WERI-Rb-1 (cell line): ENCODE results near the gene LCTL.

Experiments
- DNase-seq: peaks from one replicate; pipeline ENCODE4 v3.0.0-alpha.2; 2020
- H3K27ac ChIP-seq: fragments of 250-450 bp; sonication (Bioruptor Pico); 2 replicates; pipeline ENCODE4 v1.5.1; 2020; ENCODE audit warnings: mild to moderate bottlenecking, moderate library complexity
- H3K27me3 ChIP-seq: fragments of 250-450 bp; sonication (Bioruptor Pico); 2 replicates; pipeline ENCODE4 v1.5.1; 2021; ENCODE audit warnings: mild to moderate bottlenecking, low read depth, moderate library complexity; ENCODE audit not compliant: insufficient read depth, severe bottlenecking
- H3K36me3 ChIP-seq: fragments of 250-450 bp; sonication (Bioruptor Pico); 2 replicates; pipeline ENCODE4 v1.5.1; 2020; ENCODE audit warnings: mild to moderate bottlenecking, moderate library complexity
- H3K4me3 ChIP-seq: 2 replicates; pipeline ENCODE4 v1.5.1; 2011; ENCODE audit warnings: low read depth, mild to moderate bottlenecking, control low read depth, low read length
- H3K9me3 ChIP-seq: fragments of 250-450 bp; sonication (Bioruptor Pico); 2 replicates; pipeline ENCODE4 v1.5.1; 2021; ENCODE audit warnings: mild to moderate bottlenecking, moderate library complexity; ENCODE audit not compliant: severe bottlenecking
- CTCF ChIP-seq: IDR thresholded peaks from 2 replicates; pipeline ENCODE4 v1.5.1; 2011; ENCODE audit warnings: low read depth, mild to moderate bottlenecking, control low read depth, inconsistent platforms, low read length

LCTL gene

GRCh38 chr15:66560856-66561525 is 4.8 kb downstream of the LCTL start:
- DNase-seq, result peak; percentile 70
- H3K9me3 ChIP-seq, result no peaks in the 10 kb centered on the region
- H3K36me3 ChIP-seq, result no peaks in the 10 kb centered on the region
- no peak overlapping the region for H3K4me3 ChIP-seq
- H3K27me3 ChIP-seq, result no peaks in the 10 kb centered on the region
- TF ChIP-seq CTCF, result no peak
- H3K27ac ChIP-seq, result peak overlapping the region; percentile 41

GRCh38 chr15:66558271-66558670 is 7.5 kb downstream of the LCTL start:
- Histone ChIP-seq H3K36me3 (no peaks in the 10 kb centered on the region), H3K27me3 (no peaks in the 10 kb centered on the region), H3K27ac (no peak overlapping the region), H3K9me3 (no peaks in the 10 kb centered on the region), H3K4me3 (no peak overlapping the region)
- DNase-seq, result no peak
- TF ChIP-seq CTCF, result no peak

GRCh38 chr15:66555685-66556084 is 10.1 kb downstream of the LCTL start:
- Histone ChIP-seq H3K36me3 (no peaks in the 10 kb centered on the region), H3K9me3 (no peaks in the 10 kb centered on the region), H3K4me3 (no peak overlapping the region), H3K27me3 (no peaks in the 10 kb centered on the region), H3K27ac (no peak overlapping the region)
- no peak for DNase-seq
- TF ChIP-seq CTCF, result no peak

GRCh38 chr15:66545255-66545654 is 20.5 kb downstream of the LCTL start:
- H3K9me3 ChIP-seq, result no peaks in the 10 kb centered on the region
- DNase-seq, result no peak
- H3K36me3 ChIP-seq, result peaks cover 14% of the 10 kb centered on the region; the same call in 1 of the 2 replicates
- TF ChIP-seq CTCF, result no peak
- H3K27ac ChIP-seq, result no peak overlapping the region
- H3K4me3 ChIP-seq, result no peak overlapping the region
- H3K27me3 ChIP-seq, result no peaks in the 10 kb centered on the region

- TF ChIP-seq CTCF, result no peak
- DNase-seq, result no peak
- Histone ChIP-seq H3K27me3 (no peaks in the 10 kb centered on the region), H3K27ac (no peak overlapping the region), H3K36me3 (peaks cover 19% of the 10 kb centered on the region), H3K9me3 (no peaks in the 10 kb centered on the region), H3K4me3 (no peak overlapping the region)
These were observed 22.9 kb downstream of the LCTL start for GRCh38 chr15:66542896-66543295.

GRCh38 chr15:66535056-66535455 is 30.7 kb downstream of the LCTL start:
- Histone ChIP-seq H3K27me3 (no peaks in the 10 kb centered on the region), H3K9me3 (no peaks in the 10 kb centered on the region), H3K27ac (no peak overlapping the region), H3K36me3 (peaks cover 19% of the 10 kb centered on the region), H3K4me3 (no peak overlapping the region)
- no peak for DNase-seq
- no peak for TF ChIP-seq CTCF
